ENCODE results near the gene CD63. TPM values are rescaled to one million over a fixed set of nuclear protein-coding genes. Genes with fewer than 3 reads are reported as not detected.
A peak's percentile ranks its signal among the peaks of the same experiment; 100 is the strongest.

Gene CD63
- total and polyA plus RNA-seq, 9 of the 15 experiments (the other 6 are each of a cell fraction or from before 2014, with no cell fraction given), result 313 to 735 (median 433) TPM

- TF ChIP-seq TEAD4 (IDR thresholded peaks at IDR 0.05; ENCODE audit: low read length) (no peak), TEAD4 (CRISPR knock-in tag; IDR thresholded peaks at IDR 0.05; ENCODE audit: borderline replicate concordance) (no peak), GABPB2 (CRISPR knock-in tag; conservative IDR thresholded peaks at IDR 0.05) (no peak)
Measured at GRCh38 chr12:55708695-55709233, 20.0 kb downstream of the CD63 start (continued).

GRCh38 chr12:55707841-55708694 is 20.7 kb downstream of the CD63 start, which contains the start of gene ITGA7:
ITGA7 (minus strand) TSS chr12:55707904; CDS start chr12:55707682, 222 bp downstream.
- Histone ChIP-seq H3K27me3 (ENCODE audit: control insufficient read depth in 2 of 2, insufficient read depth in 2 of 2, low read length in 2 of 2) (peaks cover 19 to 23% of the 10 kb centered on the region in 2 experiments), H4K20me1 (replicated peaks; ENCODE audit: control insufficient read depth, insufficient read depth, low read length) (no peaks in the 10 kb centered on the region; the same call in 1 of the 2 replicates), H3K9ac (ENCODE audit: insufficient read depth in 1 of 2, low read depth in 2 of 2, low read length in 2 of 2) (peak within 1 kb of the TSS in 1 of 2 experiments; percentile 87; a peak in 2 of 4 replicates), H3K4me2 (ENCODE audit: insufficient read depth, low read length) (peak within 1 kb of the TSS; percentile 59), H3K27ac (ENCODE audit: extremely low read depth, low read depth, low read length) (no peak within 1 kb of the TSS), H3K9me1 (ENCODE audit: control insufficient read depth, insufficient read depth, low read length) (peaks cover under 1% of the 10 kb centered on the region), H3K9me3 (replicated peaks; ENCODE audit: control insufficient read depth, insufficient read depth, low read depth, low read length) (no peaks in the 10 kb centered on the region), H3K36me3 (ENCODE audit: control insufficient read depth, insufficient read depth, low read length) (no peaks in the 10 kb centered on the region), H3K4me1 (replicated peaks in 1 of 2; ENCODE audit: control insufficient read depth in 2 of 2, insufficient read depth in 2 of 2, low read length in 2 of 2) (peaks cover 13 to 18% of the 10 kb centered on the region in 2 experiments; a peak in 4 of 5 replicates), H3K79me2 (ENCODE audit: control insufficient read depth, insufficient read depth, low read length) (no peaks in the 10 kb centered on the region), H2AFZ (ENCODE audit: low read depth, low read length) (no peak within 1 kb of the TSS; the same call in 1 of the 2 replicates), H3K4me3 (peak within 1 kb of the TSS; percentile 37)
- peak; percentile 80 for ATAC-seq
- no peak for FAIRE-seq
- TF ChIP-seq KDM1A (IDR thresholded peaks at IDR 0.05) (0 out of 4 replicates have a peak, but pooled peaks of 1 of the 2 experiments have one; percentile 5), ETV5 (CRISPR knock-in tag; IDR thresholded peaks at IDR 0.05; ENCODE audit: low read depth) (no peak), PRDM10 (IDR thresholded peaks at IDR 0.05; ENCODE audit: partially characterized antibody) (peak; percentile 59), YY1 (IDR thresholded peaks at IDR 0.05; ENCODE audit: borderline replicate concordance in 1 of 3, control insufficient read depth in 1 of 3, extremely low read depth in 1 of 3, insufficient read depth in 3 of 3, insufficient read length in 1 of 3, insufficient replicate concordance in 2 of 3, low read depth in 1 of 3, low read length in 2 of 3) (peak in 1 of 3 experiments; percentile 11), ZNF512 (tag; IDR thresholded peaks at IDR 0.05) (peak; percentile 83)
- ChIA-PET CTCF (ENCODE audit: low intra/inter-chr PET ratio) (no interaction called here), POLR2A (interaction anchor here (0.6 kb wide), 1 partner anchor 410 kb away, joined by 3 read pairs; the partner anchor contains the start of gene ZC3H10)
- WGBS (ENCODE audit: insufficient coverage, low coverage, missing lambda C conversion rate), result 5% methylated on average over 9 of the region's 39 CpGs
- DNase-seq (ENCODE audit: extremely low read depth in 1 of 4, low spot score in 3 of 4), result peak; percentile 60 to 86 (median 77)
- BruUV-seq (replicated peaks), result no TSS peak
- intact Hi-C loops (cut with micrococcal nuclease), result loop anchor here (2.0 kb wide), 1 partner anchor 27 kb away; a partner anchor contains a TSS
- in situ Hi-C loops (cut with MboI), result no loop called here

All from K562 (cell line).